ENCODE data around the gene GPR155. TPM values are rescaled to one million over a fixed set of nuclear protein-coding genes. Genes with fewer than 3 reads are reported as not detected.

GPR155 gene
- polyA plus RNA-seq, 4 donors = 0.22 to 1.9 (median 1.2) TPM

DNA sequence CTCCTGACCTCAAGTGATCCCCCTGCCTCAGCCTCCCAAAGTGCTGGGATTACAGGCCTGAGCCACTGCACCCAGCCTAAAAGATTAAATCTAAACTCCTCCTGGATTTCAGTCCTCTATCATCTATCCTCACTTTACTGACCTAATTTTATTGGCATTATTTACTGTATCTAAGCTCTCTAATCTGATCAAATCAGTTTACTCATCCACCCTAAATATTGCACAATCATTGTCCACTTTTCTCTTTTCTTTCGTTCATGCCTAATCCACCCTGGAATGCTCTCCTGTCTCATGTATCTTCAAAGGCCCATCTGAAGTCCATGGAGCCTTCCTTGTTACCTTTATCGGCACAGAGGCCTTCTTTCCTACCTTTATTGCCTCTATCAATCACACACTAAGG lies 31.6 kb upstream of the GPR155 start:
- 57 to 67% (median 60%) methylated on average over 2 of the region's 2 CpGs for WGBS, 3 donors
- H3K4me3 ChIP-seq (ENCODE audit: low read depth in 1 of 3, low read length in 3 of 3) = no peak overlapping the region
- no peak overlapping the region for H3K27ac ChIP-seq (ENCODE audit: low read depth in 1 of 3, low read length in 2 of 3)
- no peak for DNase-seq
- H3K4me1 ChIP-seq (ENCODE audit: control insufficient read depth in 3 of 3, insufficient read depth in 2 of 3, low read depth in 1 of 3, low read length in 2 of 3) = no peaks in the 10 kb centered on the region
- no peaks in the 10 kb centered on the region for H3K9me3 ChIP-seq (ENCODE audit: control insufficient read depth in 2 of 2, insufficient read depth in 1 of 2, low read depth in 1 of 2, low read length in 1 of 2)
- no peak for FAIRE-seq
- H3K36me3 ChIP-seq (ENCODE audit: control insufficient read depth in 3 of 3, insufficient read depth in 2 of 3, low read depth in 1 of 3, low read length in 3 of 3) = no peaks in the 10 kb centered on the region
- no peaks in the 10 kb centered on the region for H3K27me3 ChIP-seq (ENCODE audit: control insufficient read depth in 3 of 3, insufficient read depth in 3 of 3, low read length in 3 of 3)

DNA sequence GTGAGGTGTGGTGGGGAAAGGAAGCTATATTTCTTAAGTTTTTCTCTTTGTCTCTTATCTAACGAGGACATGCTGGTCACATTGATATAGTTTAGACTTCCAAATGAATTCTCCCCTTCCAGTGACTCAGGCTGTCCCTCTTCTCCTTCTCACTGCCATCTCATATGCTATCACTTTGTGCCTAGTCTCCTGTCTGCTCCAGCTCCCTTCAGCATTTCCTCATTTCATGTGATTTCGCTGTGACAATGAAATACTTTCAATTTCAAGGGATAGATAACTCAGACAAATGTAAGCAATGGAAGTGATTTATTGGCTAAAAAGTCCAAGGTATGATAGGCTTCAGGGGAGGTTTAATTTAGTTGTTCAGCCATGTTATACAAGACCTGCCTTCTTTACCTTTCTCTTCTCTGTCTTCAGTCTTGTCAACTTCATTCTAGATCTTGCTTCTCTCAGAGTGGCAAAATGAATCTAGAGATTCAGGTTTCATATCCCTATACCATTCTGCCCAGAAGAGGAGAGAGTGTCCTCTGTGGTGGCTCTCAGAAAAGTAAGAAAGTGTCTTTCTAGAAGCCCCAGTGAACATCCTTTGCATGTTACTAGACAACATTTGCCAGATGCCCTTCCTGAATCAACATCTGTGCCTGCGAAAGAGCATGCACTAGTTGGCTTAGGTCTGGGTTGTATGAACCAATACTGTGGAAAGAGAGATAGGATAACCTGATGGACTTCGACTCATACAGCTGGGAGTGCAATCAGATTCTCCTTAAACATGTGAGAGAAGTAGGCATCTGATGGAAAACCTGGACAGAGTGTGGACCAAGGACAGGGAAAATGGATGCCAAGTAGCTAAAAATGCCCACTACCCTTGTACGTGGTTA lies 29.9 kb upstream of the GPR155 start:
- FAIRE-seq (no peak), DNase-seq (peak; percentile 18 to 22)
- no peaks in the 10 kb centered on the region for H3K4me1 ChIP-seq (ENCODE audit: control insufficient read depth in 3 of 3, insufficient read depth in 2 of 3, low read depth in 1 of 3, low read length in 2 of 3)
- WGBS, 3 donors = 44 to 73% (median 56%) methylated on average over 5 of the region's 5 CpGs
- no peak overlapping the region for H3K4me3 ChIP-seq (ENCODE audit: low read depth in 1 of 3, low read length in 3 of 3)
- H3K27me3 ChIP-seq (ENCODE audit: control insufficient read depth in 3 of 3, insufficient read depth in 3 of 3, low read length in 3 of 3) = no peaks in the 10 kb centered on the region
- no peaks in the 10 kb centered on the region for H3K36me3 ChIP-seq (ENCODE audit: control insufficient read depth in 3 of 3, insufficient read depth in 2 of 3, low read depth in 1 of 3, low read length in 3 of 3)
- peaks cover 0 to 2% of the 10 kb centered on the region in 2 donors for H3K9me3 ChIP-seq (ENCODE audit: control insufficient read depth in 2 of 2, insufficient read depth in 1 of 2, low read depth in 1 of 2, low read length in 1 of 2)
- H3K27ac ChIP-seq (ENCODE audit: low read depth in 1 of 3, low read length in 2 of 3) = no peak overlapping the region

DNA sequence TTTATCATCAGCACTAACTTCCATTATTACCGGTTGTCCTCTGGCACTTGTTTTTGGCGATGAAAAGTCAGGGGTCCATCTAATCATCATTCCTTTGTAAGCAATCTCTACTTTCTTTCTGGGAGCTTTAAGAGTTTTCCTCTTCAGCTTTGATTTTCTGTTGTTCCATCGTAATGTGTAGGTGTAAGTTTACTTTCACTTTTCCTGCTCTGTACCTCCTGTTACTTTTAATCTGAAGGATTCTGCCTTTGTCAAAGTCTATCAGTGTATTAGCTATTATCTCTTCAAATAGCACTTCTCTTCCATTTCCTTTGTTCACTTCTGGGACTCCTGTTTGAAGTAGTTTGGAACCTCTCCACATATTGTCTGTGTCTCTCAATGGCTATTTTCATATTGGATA lies 25.5 kb upstream of the GPR155 start:
- H3K4me1 ChIP-seq (ENCODE audit: control insufficient read depth in 3 of 3, insufficient read depth in 2 of 3, low read depth in 1 of 3, low read length in 2 of 3) = no peaks in the 10 kb centered on the region
- no peaks in the 10 kb centered on the region for H3K36me3 ChIP-seq (ENCODE audit: control insufficient read depth in 3 of 3, insufficient read depth in 2 of 3, low read depth in 1 of 3, low read length in 3 of 3)
- no peak overlapping the region for H3K4me3 ChIP-seq (ENCODE audit: low read depth in 1 of 3, low read length in 3 of 3)
- no peak overlapping the region for H3K27ac ChIP-seq (ENCODE audit: low read depth in 1 of 3, low read length in 2 of 3)
- H3K9me3 ChIP-seq (ENCODE audit: control insufficient read depth in 2 of 2, insufficient read depth in 1 of 2, low read depth in 1 of 2, low read length in 1 of 2) = peaks cover 0 to 42% of the 10 kb centered on the region in 2 donors
- DNase-seq = no peak
- no peak for FAIRE-seq
- 53 to 75% (median 72%) methylated on average over 3 of the region's 3 CpGs for WGBS, 3 donors
- H3K27me3 ChIP-seq (ENCODE audit: control insufficient read depth in 3 of 3, insufficient read depth in 3 of 3, low read length in 3 of 3) = no peaks in the 10 kb centered on the region

DNA sequence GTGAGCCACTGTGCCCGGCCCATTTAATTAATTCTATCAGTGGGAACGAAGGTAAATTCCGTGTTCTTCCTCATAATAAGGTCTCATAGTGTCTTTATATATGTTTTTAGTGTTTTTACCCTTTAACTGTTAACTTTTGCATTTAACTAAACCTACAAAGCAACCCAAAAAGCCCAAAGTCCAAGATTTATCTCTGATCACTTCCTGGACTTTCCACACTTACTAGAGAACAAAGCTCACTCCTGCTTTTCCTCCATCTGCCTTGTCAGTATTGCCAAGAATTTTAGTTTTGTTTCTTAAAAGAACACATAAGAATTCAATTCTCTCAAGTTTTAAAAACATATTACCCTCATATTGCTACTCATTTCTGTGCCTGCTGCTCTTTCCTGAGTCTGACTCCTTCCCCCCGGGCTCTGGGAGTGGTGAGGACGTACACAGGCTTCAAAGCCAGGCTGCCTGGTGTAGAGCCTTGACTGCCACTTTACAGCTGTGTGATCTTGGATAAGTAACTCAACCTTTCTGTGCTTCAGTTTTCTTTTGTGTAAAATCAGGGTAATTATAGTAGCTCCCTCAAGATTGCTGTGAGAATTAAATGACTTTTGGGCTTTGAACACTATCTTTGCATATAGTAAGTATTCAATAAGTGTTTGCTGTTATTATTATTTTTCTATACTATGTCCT lies 24.9 kb upstream of the GPR155 start:
- Histone ChIP-seq H3K27ac (ENCODE audit: low read depth in 1 of 3, low read length in 2 of 3) (no peak overlapping the region), H3K4me3 (ENCODE audit: low read depth in 1 of 3, low read length in 3 of 3) (no peak overlapping the region), H3K9me3 (ENCODE audit: control insufficient read depth in 2 of 2, insufficient read depth in 1 of 2, low read depth in 1 of 2, low read length in 1 of 2) (peaks cover 0 to 42% of the 10 kb centered on the region in 2 donors), H3K36me3 (ENCODE audit: control insufficient read depth in 3 of 3, insufficient read depth in 2 of 3, low read depth in 1 of 3, low read length in 3 of 3) (no peaks in the 10 kb centered on the region), H3K4me1 (ENCODE audit: control insufficient read depth in 3 of 3, insufficient read depth in 2 of 3, low read depth in 1 of 3, low read length in 2 of 3) (no peaks in the 10 kb centered on the region), H3K27me3 (ENCODE audit: control insufficient read depth in 3 of 3, insufficient read depth in 3 of 3, low read length in 3 of 3) (no peaks in the 10 kb centered on the region)
- no peak for FAIRE-seq
- peak; percentile 34 to 73 for DNase-seq
- 41 to 51% (median 51%) methylated on average over 5 of the region's 5 CpGs for WGBS, 3 donors

DNA sequence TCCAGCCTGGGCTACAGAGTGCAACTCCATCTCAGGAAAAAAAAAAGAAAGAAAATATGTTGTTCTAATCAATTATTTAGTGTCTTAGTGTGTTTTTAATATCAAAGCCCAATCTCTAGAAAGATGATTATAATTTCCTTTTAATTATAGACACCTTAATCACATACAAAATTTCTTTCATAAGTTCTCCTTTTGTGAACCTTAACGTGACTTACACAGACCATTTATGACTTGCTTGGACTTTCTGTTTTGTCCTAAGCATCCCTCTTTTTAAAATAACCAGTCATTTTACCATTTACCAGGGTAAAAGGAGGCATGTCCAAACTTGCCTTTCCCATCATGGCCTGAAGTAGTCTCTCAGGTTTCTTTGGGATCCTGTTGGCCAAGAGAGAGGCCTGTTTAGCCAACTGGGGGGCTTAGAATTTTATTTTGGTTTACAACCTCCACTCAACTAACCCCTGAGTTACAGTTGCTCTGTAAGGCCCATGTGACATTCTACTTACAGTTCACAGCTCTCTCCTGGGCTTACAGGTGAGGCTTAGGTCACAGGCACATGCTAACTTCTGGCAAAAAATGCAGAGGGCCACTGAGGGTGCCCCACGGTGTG lies 23.9 kb upstream of the GPR155 start:
- H3K4me3 ChIP-seq (ENCODE audit: low read depth in 1 of 3, low read length in 3 of 3) = no peak overlapping the region
- no peaks in the 10 kb centered on the region for H3K4me1 ChIP-seq (ENCODE audit: control insufficient read depth in 3 of 3, insufficient read depth in 2 of 3, low read depth in 1 of 3, low read length in 2 of 3)
- no peak for DNase-seq
- no peak for FAIRE-seq
- 46 to 48% (median 47%) methylated on average over 2 of the region's 2 CpGs for WGBS, 3 donors
- no peaks in the 10 kb centered on the region for H3K27me3 ChIP-seq (ENCODE audit: control insufficient read depth in 3 of 3, insufficient read depth in 3 of 3, low read length in 3 of 3)
- H3K27ac ChIP-seq (ENCODE audit: low read depth in 1 of 3, low read length in 2 of 3) = no peak overlapping the region
- H3K9me3 ChIP-seq (ENCODE audit: control insufficient read depth in 2 of 2, insufficient read depth in 1 of 2, low read depth in 1 of 2, low read length in 1 of 2) = peaks cover 0 to 42% of the 10 kb centered on the region in 2 donors
- no peaks in the 10 kb centered on the region for H3K36me3 ChIP-seq (ENCODE audit: control insufficient read depth in 3 of 3, insufficient read depth in 2 of 3, low read depth in 1 of 3, low read length in 3 of 3)

DNA sequence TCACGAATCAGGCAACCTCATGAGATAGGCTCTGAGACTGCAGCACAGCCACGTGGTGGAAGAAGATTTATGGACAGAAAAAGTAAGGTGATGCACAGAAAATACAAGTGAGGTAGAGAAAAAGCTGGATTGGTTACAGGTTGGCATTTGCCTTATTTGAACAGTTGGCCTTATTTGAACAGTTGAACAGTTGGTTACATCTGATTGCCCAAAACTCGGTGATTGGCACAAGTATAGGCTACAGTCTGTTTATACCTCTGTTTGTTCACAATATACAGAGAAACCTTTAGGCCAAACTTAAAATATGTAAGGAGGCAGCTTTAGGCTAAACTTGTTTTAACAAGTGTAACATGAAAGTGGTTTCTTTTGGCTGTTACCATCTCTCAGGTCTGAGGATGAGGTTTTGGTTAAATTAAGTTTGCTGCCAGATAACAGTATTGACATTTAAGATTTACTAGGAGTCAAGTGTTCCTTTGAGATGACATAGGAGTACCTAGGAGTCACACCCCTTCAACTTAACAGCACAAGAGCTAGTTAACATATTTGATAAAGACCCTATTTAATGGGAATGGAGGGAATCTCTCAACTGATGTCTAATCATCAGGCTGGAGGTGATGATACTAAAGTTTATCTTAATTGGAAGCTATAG lies 16.5 kb upstream of the GPR155 start:
- no peaks in the 10 kb centered on the region for H3K27me3 ChIP-seq (ENCODE audit: control insufficient read depth in 3 of 3, insufficient read depth in 3 of 3, low read length in 3 of 3)

DNA sequence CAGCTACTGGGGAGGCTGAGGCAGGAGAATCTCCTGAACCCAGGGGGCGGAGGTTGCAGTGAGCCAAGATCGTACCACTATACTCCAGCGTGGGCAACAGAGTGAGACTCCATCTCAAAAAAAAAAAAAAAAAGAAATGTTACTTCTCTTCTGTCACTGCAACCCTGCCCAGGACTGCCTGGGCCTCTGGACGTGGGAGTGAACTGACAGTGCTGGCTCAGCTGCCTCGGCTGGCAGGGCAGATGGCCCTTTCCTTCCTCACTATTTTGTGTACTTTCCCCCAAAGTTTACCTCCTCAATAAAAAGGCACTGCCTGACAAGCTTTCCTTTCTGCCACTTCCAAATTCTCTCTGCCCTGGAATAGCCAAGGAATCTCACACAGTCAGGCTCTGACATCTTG lies 12.5 kb upstream of the GPR155 start:
- DNase-seq (no peak), FAIRE-seq (no peak)
- Histone ChIP-seq H3K4me1 (ENCODE audit: control insufficient read depth in 3 of 3, insufficient read depth in 2 of 3, low read depth in 1 of 3, low read length in 2 of 3) (no peaks in the 10 kb centered on the region), H3K36me3 (ENCODE audit: control insufficient read depth in 3 of 3, insufficient read depth in 2 of 3, low read depth in 1 of 3, low read length in 3 of 3) (no peaks in the 10 kb centered on the region), H3K27me3 (ENCODE audit: control insufficient read depth in 3 of 3, insufficient read depth in 3 of 3, low read length in 3 of 3) (no peaks in the 10 kb centered on the region), H3K27ac (ENCODE audit: low read depth in 1 of 3, low read length in 2 of 3) (no peak overlapping the region), H3K9me3 (ENCODE audit: control insufficient read depth in 2 of 2, insufficient read depth in 1 of 2, low read depth in 1 of 2, low read length in 1 of 2) (no peaks in the 10 kb centered on the region), H3K4me3 (ENCODE audit: low read depth in 1 of 3, low read length in 3 of 3) (no peak overlapping the region)
- WGBS, 3 donors = 89 to 96% (median 91%) methylated on average over 5 of the region's 5 CpGs

More for the DNA sequence above, 16.5 kb upstream of the GPR155 start:
- Histone ChIP-seq H3K4me3 (ENCODE audit: low read depth in 1 of 3, low read length in 3 of 3) (no peak overlapping the region), H3K9me3 (ENCODE audit: control insufficient read depth in 2 of 2, insufficient read depth in 1 of 2, low read depth in 1 of 2, low read length in 1 of 2) (peaks cover 0 to 9% of the 10 kb centered on the region in 2 donors), H3K27ac (ENCODE audit: low read depth in 1 of 3, low read length in 2 of 3) (no peak overlapping the region), H3K4me1 (ENCODE audit: control insufficient read depth in 3 of 3, insufficient read depth in 2 of 3, low read depth in 1 of 3, low read length in 2 of 3) (no peaks in the 10 kb centered on the region), H3K36me3 (ENCODE audit: control insufficient read depth in 3 of 3, insufficient read depth in 2 of 3, low read depth in 1 of 3, low read length in 3 of 3) (no peaks in the 10 kb centered on the region)
- FAIRE-seq (no peak), DNase-seq (no peak)
- 71 to 82% (median 78%) methylated on average over 3 of the region's 3 CpGs for WGBS, 3 donors

DNA sequence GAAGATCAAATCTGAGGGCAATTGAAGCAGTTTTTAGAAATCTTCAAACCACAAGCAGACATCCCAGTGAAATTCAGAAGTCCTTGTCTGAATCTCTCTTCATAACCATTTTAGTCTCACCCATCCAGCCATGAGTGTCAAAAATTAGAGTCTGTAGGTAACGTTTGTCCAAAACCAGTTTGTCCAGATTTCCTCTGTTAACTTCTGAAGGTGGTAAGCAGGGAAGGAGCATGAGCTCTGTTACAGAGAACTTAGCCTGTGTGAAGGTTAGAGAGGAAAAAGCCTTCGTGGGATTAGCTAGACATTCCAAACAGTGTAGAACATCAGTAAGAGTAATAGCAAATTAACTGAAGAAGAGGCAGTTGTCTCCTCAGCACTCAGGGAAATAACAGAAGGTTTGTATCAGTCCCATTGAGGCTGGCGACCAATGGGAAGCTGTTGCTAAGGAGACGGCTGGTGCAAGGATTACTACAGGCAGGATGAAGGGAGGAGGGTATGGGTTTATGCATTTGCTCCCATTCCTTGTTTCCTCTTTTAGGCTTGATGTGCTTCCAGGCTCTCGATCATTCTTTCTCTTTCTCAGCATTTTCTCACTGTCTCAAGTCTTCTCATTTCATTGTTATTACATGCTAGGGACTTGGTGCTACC lies 8.7 kb upstream of the GPR155 start:
- H3K27ac ChIP-seq (ENCODE audit: low read depth in 1 of 3, low read length in 2 of 3) = no peak overlapping the region
- 52 to 60% (median 53%) methylated on average over 5 of the region's 5 CpGs for WGBS, 3 donors
- no peak for FAIRE-seq

More for the DNA sequence above, 8.7 kb upstream of the GPR155 start:
- Histone ChIP-seq H3K9me3 (ENCODE audit: control insufficient read depth in 2 of 2, insufficient read depth in 1 of 2, low read depth in 1 of 2, low read length in 1 of 2) (no peaks in the 10 kb centered on the region), H3K4me3 (ENCODE audit: low read depth in 1 of 3, low read length in 3 of 3) (no peak overlapping the region), H3K27me3 (ENCODE audit: control insufficient read depth in 3 of 3, insufficient read depth in 3 of 3, low read length in 3 of 3) (peaks cover 0 to 3% (median 0%) of the 10 kb centered on the region in 3 donors), H3K36me3 (ENCODE audit: control insufficient read depth in 3 of 3, insufficient read depth in 2 of 3, low read depth in 1 of 3, low read length in 3 of 3) (no peaks in the 10 kb centered on the region), H3K4me1 (ENCODE audit: control insufficient read depth in 3 of 3, insufficient read depth in 2 of 3, low read depth in 1 of 3, low read length in 2 of 3) (no peaks in the 10 kb centered on the region)
- no peak for DNase-seq
